Trophoblast cell (in vitro differentiated cells and primary cell): ENCODE results near the gene SMAD3.

Experiments used
- DNase-seq, 2 donors: peaks; one replicate each; pipeline ENCODE4 v3.0.0-alpha.2; 2016
- H2AFZ ChIP-seq: 2 replicates; pipeline ENCODE4 v1.6.1; 2013; ENCODE audit warnings: low read length, moderate library complexity, mild to moderate bottlenecking; ENCODE audit not compliant: insufficient read depth, poor library complexity
- H2AK5ac ChIP-seq: 2 replicates; pipeline ENCODE4 v1.6.1; 2013; ENCODE audit warnings: mild to moderate bottlenecking, low read length
- H2BK120ac ChIP-seq: 2 replicates; pipeline ENCODE4 v1.6.1; 2013; ENCODE audit warnings: low read length, mild to moderate bottlenecking, moderate library complexity; ENCODE audit not compliant: insufficient read depth, poor library complexity
- H2BK12ac ChIP-seq: 2 replicates; pipeline ENCODE4 v1.6.1; 2013; ENCODE audit warnings: mild to moderate bottlenecking, low read length, moderate library complexity
- H2BK5ac ChIP-seq: 2 replicates; pipeline ENCODE4 v1.6.1; 2013; ENCODE audit warnings: low read length, low read depth, moderate library complexity, mild to moderate bottlenecking; ENCODE audit not compliant: poor library complexity
- H3K14ac ChIP-seq: 2 replicates; pipeline ENCODE4 v1.6.1; 2013; ENCODE audit warnings: mild to moderate bottlenecking, low read length
- H3K18ac ChIP-seq: 2 replicates; pipeline ENCODE4 v1.6.1; 2013; ENCODE audit warnings: mild to moderate bottlenecking, low read length
- H3K23ac ChIP-seq: 2 replicates; pipeline ENCODE4 v1.6.1; 2013; ENCODE audit warnings: low read length
- H3K27ac ChIP-seq: 2 replicates; pipeline ENCODE4 v1.5.1; 2013; ENCODE audit warnings: low read depth, mild to moderate bottlenecking, inconsistent platforms, low read length, moderate library complexity
- H3K27me3 ChIP-seq: 2 replicates; pipeline ENCODE4 v1.6.1; 2013; ENCODE audit warnings: inconsistent platforms, mild to moderate bottlenecking, low read length, moderate library complexity; ENCODE audit not compliant: insufficient read depth
- H3K36me3 ChIP-seq, 2 experiments: 1 replicate in 1 of 2; 2 replicates in 1 of 2; pipeline ENCODE4 v1.6.1; 2013; ENCODE audit warnings: low read length in 2 of 2, mild to moderate bottlenecking in 2 of 2, moderate library complexity in 1 of 2; ENCODE audit not compliant: insufficient read depth in 2 of 2, control insufficient read depth in 1 of 2
- H3K4ac ChIP-seq: 2 replicates; pipeline ENCODE4 v1.6.1; 2013; ENCODE audit warnings: low read depth, mild to moderate bottlenecking, low read length, moderate library complexity
- H3K4me1 ChIP-seq, 2 experiments: 1 replicate in 1 of 2; 2 replicates in 1 of 2; pipeline ENCODE4 v1.6.1; 2013; ENCODE audit warnings: low read length in 2 of 2, mild to moderate bottlenecking in 2 of 2, moderate library complexity in 1 of 2; ENCODE audit not compliant: insufficient read depth in 2 of 2, control insufficient read depth in 1 of 2
- H3K4me2 ChIP-seq: 2 replicates; pipeline ENCODE4 v1.6.1; 2013; ENCODE audit warnings: inconsistent platforms, mild to moderate bottlenecking, low read length, moderate library complexity
- H3K4me3 ChIP-seq: 2 replicates; pipeline ENCODE4 v1.5.1; 2013; ENCODE audit warnings: mild to moderate bottlenecking, low read depth, low read length, inconsistent platforms
- H3K79me1 ChIP-seq: one replicate; pipeline ENCODE4 v1.6.1; 2013; ENCODE audit warnings: low read length
- H3K79me2 ChIP-seq: 2 replicates; pipeline ENCODE4 v1.6.1; 2013; ENCODE audit warnings: low read length, mild to moderate bottlenecking; ENCODE audit not compliant: control insufficient read depth, insufficient read depth, poor library complexity
- H3K9ac ChIP-seq: 2 replicates; pipeline ENCODE4 v1.6.1; 2013; ENCODE audit warnings: mild to moderate bottlenecking, low read length
- H3K9me3 ChIP-seq: 2 replicates; pipeline ENCODE4 v1.6.1; 2013; ENCODE audit warnings: low read depth, mild to moderate bottlenecking, control low read depth, inconsistent platforms, low read length; ENCODE audit not compliant: insufficient read depth
- H4K12ac ChIP-seq: 2 replicates; pipeline ENCODE4 v1.6.1; 2013; ENCODE audit warnings: low read depth, mild to moderate bottlenecking, low read length, moderate library complexity
- H4K8ac ChIP-seq: 2 replicates; pipeline ENCODE4 v1.6.1; 2013; ENCODE audit warnings: low read depth, mild to moderate bottlenecking, low read length, moderate library complexity
- H4K91ac ChIP-seq: one replicate; pipeline ENCODE4 v1.6.1; 2013; ENCODE audit warnings: low read depth, mild to moderate bottlenecking, low read length, moderate library complexity
- WGBS: extraction: QIAGEN DNeasy Blood & Tissue Kit; methylation state at CpG from one replicate; pipeline ENCODE4 v1.1.7; 2013; ENCODE audit warnings: missing lambda C conversion rate; ENCODE audit not compliant: insufficient read length, insufficient coverage; ENCODE audit errors: extremely low coverage; 5-methylcytosine and 5-hydroxymethylcytosine counted together

The SMAD3 gene

DNA sequence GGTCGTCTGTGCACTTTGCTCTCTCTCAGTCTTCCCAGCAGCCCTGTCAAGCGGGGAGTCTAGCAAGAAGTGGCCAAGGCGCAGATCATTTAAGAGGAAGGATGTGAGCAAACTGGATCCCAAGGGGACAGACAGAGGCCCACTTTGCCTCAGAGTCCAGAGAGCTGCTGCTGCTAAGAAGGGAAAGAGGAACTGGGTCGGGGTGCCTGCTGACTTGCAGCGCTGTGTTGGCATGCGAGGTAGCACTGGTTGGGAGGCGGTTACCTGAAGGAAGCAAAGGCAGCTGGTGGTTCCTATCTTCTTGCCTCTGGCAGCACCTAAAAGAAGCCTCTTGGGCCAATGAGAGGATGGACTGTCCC lies 28.1 kb downstream of the SMAD3 start:
- no peak overlapping the region for H3K27ac ChIP-seq
- H2BK5ac ChIP-seq, result no peak overlapping the region
- no peak overlapping the region for H3K4ac ChIP-seq
- no peak overlapping the region for H2AFZ ChIP-seq
- peaks cover 15 to 21% of the 10 kb centered on the region in 2 experiments for H3K36me3 ChIP-seq
- H3K9me3 ChIP-seq, result no peaks in the 10 kb centered on the region
- no CpG with 5 or more reads among the region's 7 CpGs for WGBS
- no peak overlapping the region for H3K23ac ChIP-seq
- H3K27me3 ChIP-seq, result no peaks in the 10 kb centered on the region
- peaks cover 2% of the 10 kb centered on the region for H3K79me2 ChIP-seq
- H2BK120ac ChIP-seq, result no peak overlapping the region
- H3K4me2 ChIP-seq, result no peak overlapping the region
- no peak overlapping the region for H3K14ac ChIP-seq
- H3K79me1 ChIP-seq, result no peaks in the 10 kb centered on the region
- no peak overlapping the region for H3K9ac ChIP-seq
- H3K4me1 ChIP-seq, result peaks cover 22 to 28% of the 10 kb centered on the region in 2 experiments
- no peak overlapping the region for H2AK5ac ChIP-seq
- H3K18ac ChIP-seq, result no peak overlapping the region
- no peak overlapping the region for H4K8ac ChIP-seq
- no peak overlapping the region for H2BK12ac ChIP-seq
- DNase-seq, result no peak
- H4K91ac ChIP-seq, result no peak overlapping the region
- no peak overlapping the region for H4K12ac ChIP-seq
- no peak overlapping the region for H3K4me3 ChIP-seq

DNA sequence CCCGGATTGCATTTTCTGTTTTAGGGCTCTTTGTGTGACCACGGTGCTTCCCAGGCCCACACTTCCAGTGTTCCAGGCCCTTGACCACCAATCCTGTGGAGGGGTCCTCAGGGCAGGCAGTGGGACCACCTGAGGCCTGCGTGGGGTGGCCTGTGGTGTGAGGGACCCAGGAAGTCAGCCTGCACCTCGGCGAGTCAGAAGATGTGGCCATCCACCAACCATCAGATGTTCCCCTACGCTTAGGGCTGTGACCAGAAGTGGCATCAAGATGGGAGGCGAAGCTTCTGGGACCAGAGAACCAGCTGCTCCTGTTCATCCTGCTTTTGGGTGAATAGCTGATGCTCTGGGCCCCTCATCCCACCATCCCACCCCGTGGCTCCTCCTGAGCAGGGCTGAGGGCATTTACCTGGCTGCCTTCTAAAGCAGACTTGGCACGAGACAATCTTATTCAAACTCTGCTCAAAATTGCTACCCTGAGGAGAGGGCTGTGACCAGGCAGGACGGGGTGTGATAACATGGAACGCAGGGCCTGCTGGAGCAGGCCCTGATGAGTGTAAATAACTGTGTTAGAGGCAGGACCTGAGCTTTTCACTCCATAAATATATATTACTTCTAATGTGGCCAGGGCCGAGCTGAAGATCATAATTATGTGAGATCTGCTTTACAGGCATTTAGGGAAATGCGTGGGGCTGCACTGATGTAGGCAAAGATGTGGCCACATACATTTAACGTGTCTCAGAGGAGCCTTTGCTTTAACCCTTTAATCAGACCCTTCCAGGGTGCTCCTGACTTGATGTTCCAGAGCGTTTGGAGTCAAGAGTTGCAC lies 28.8 kb downstream of the SMAD3 start:
- no peak overlapping the region for H2BK12ac ChIP-seq
- H3K79me1 ChIP-seq, result no peaks in the 10 kb centered on the region
- H3K9me3 ChIP-seq, result no peaks in the 10 kb centered on the region
- H3K27ac ChIP-seq, result no peak overlapping the region
- H2BK120ac ChIP-seq, result no peak overlapping the region
- no CpG with 5 or more reads among the region's 15 CpGs for WGBS
- H2AK5ac ChIP-seq, result no peak overlapping the region
- H3K4me1 ChIP-seq, result peaks cover 21 to 23% of the 10 kb centered on the region in 2 experiments
- no peak overlapping the region for H3K23ac ChIP-seq
- no peak overlapping the region for H3K9ac ChIP-seq
- H4K12ac ChIP-seq, result no peak overlapping the region
- no peak overlapping the region for H4K8ac ChIP-seq
- H3K4me3 ChIP-seq, result no peak overlapping the region
- H3K79me2 ChIP-seq, result peaks cover 2% of the 10 kb centered on the region
- H3K14ac ChIP-seq, result no peak overlapping the region
- no peak overlapping the region for H3K18ac ChIP-seq
- peaks cover 17 to 23% of the 10 kb centered on the region in 2 experiments for H3K36me3 ChIP-seq
- no peaks in the 10 kb centered on the region for H3K27me3 ChIP-seq
- H3K4ac ChIP-seq, result no peak overlapping the region
- no peak overlapping the region for H2AFZ ChIP-seq
- no peak overlapping the region for H2BK5ac ChIP-seq
- H4K91ac ChIP-seq, result no peak overlapping the region
- H3K4me2 ChIP-seq, result no peak overlapping the region
- DNase-seq, result no peak

GRCh38 chr15:67095912-67096311 lies 30.5 kb downstream of the SMAD3 start:
- Histone ChIP-seq H2AK5ac (no peak overlapping the region), H3K4me1 (peaks cover 5 to 9% of the 10 kb centered on the region in 2 experiments), H3K9ac (no peak overlapping the region), H3K79me2 (no peaks in the 10 kb centered on the region), H4K91ac (no peak overlapping the region), H3K14ac (no peak overlapping the region), H3K4me3 (no peak overlapping the region), H3K27ac (no peak overlapping the region), H4K12ac (no peak overlapping the region), H2AFZ (no peak overlapping the region), H3K18ac (no peak overlapping the region), H2BK12ac (no peak overlapping the region), H3K4me2 (no peak overlapping the region), H4K8ac (no peak overlapping the region), H3K4ac (no peak overlapping the region), H2BK5ac (no peak overlapping the region), H3K36me3 (peaks cover 17 to 23% of the 10 kb centered on the region in 2 experiments), H3K23ac (no peak overlapping the region), H3K27me3 (no peaks in the 10 kb centered on the region), H2BK120ac (no peak overlapping the region), H3K79me1 (no peaks in the 10 kb centered on the region), H3K9me3 (no peaks in the 10 kb centered on the region)
- no CpG with 5 or more reads among the region's 7 CpGs for WGBS
- DNase-seq, result no peak

DNA sequence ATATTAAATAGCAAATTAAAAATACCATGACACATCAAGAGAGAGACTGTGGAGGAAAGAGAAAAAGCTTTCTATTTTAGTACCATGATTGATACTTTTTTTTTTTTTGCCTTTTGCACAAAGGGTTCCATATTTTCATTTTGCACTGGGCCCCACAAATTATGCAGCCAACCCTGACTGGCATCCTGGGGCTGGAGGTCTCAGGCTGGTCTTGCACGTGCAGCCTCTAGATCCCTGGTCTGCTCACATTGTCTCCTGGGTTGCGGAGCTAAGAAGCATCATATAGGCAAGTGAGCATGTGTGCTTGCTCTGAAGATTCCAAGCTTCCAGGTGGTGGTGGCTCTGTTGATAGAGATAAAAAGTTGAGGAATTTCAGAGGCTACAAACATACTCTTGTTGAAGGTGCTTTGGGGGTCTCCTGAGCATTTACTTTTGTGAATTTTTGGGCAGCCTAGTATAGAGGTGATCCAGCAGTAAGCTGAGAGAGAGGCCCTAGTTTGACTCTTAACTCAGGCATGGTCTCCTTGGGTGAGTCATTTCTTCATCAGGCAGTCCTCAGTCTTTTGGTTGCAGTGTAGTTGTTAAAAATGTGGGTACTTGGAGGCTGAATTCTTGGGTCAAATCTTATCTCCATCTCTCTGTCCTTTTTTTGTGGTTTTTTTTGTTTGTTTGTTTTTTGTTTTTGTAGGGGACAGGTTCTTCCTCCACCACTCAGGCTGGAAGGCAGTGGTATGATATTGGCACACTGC lies 31.3 kb downstream of the SMAD3 start:
- Histone ChIP-seq H2BK120ac (no peak overlapping the region), H4K91ac (no peak overlapping the region), H3K18ac (no peak overlapping the region), H3K23ac (no peak overlapping the region), H2AFZ (no peak overlapping the region), H4K8ac (no peak overlapping the region), H3K4me1 (peaks cover 4 to 6% of the 10 kb centered on the region in 2 experiments), H3K4me3 (no peak overlapping the region), H3K36me3 (peaks cover 17 to 23% of the 10 kb centered on the region in 2 experiments), H3K79me2 (no peaks in the 10 kb centered on the region), H2BK12ac (no peak overlapping the region), H3K9ac (no peak overlapping the region), H4K12ac (no peak overlapping the region), H2AK5ac (no peak overlapping the region), H3K27me3 (no peaks in the 10 kb centered on the region), H3K4ac (no peak overlapping the region), H3K14ac (no peak overlapping the region), H2BK5ac (no peak overlapping the region), H3K27ac (no peak overlapping the region), H3K79me1 (no peaks in the 10 kb centered on the region), H3K4me2 (no peak overlapping the region), H3K9me3 (no peaks in the 10 kb centered on the region)
- WGBS, result no CpG with 5 or more reads among the region's 2 CpGs
- no peak for DNase-seq
